ENCODE measurements around the gene VASN. TPM values are rescaled to one million over a fixed set of nuclear protein-coding genes. Genes with fewer than 3 reads are reported as not detected.
A peak's percentile ranks its signal among the peaks of the same experiment; 100 is the strongest.
"Not testable (repeated sequence)": the region's sequence is repeated elsewhere in the genome, so short reads cannot be mapped to it uniquely, and the experiment has no call there.

VASN gene
- total RNA-seq, 1 experiment from 2014 or later = 22.1 TPM

- no peak for DNase-seq (ENCODE audit: low read depth)
Observed at GRCh38 chr16:4383591-4384444, 12.2 kb downstream of the VASN start.

GRCh38 chr16:4384509-4384942, 12.9 kb downstream of the VASN start:
- no peak for DNase-seq (ENCODE audit: low read depth)

GRCh38 chr16:4385066-4385788, 13.6 kb downstream of the VASN start:
- DNase-seq (ENCODE audit: low read depth) = no peak

GRCh38 chr16:4385789-4386450, 14.3 kb downstream of the VASN start:
- no peak for DNase-seq (ENCODE audit: low read depth)

- no peak for DNase-seq (ENCODE audit: low read depth)
Observed at GRCh38 chr16:4386451-4386805, 14.8 kb downstream of the VASN start.

GRCh38 chr16:4386951-4387565, 15.4 kb downstream of the VASN start:
- no peak for DNase-seq (ENCODE audit: low read depth)

- DNase-seq (ENCODE audit: low read depth) = no peak
Observed at GRCh38 chr16:4387781-4388180, 16.1 kb downstream of the VASN start.

- no peak for DNase-seq (ENCODE audit: low read depth)
Observed at GRCh38 chr16:4388271-4389021, 16.8 kb downstream of the VASN start.

GRCh38 chr16:4389051-4389955, 17.7 kb downstream of the VASN start:
- no peak for DNase-seq (ENCODE audit: low read depth)

- DNase-seq (ENCODE audit: low read depth) = no peak
Observed at GRCh38 chr16:4390266-4391260, 18.9 kb downstream of the VASN start.

GRCh38 chr16:4391631-4392381, 20.2 kb downstream of the VASN start:
- no peak for DNase-seq (ENCODE audit: low read depth)

- DNase-seq (ENCODE audit: low read depth) = peak; percentile 82
Observed at GRCh38 chr16:4392382-4393239, 21.0 kb downstream of the VASN start.

GRCh38 chr16:4393240-4393600, 21.6 kb downstream of the VASN start:
- DNase-seq (ENCODE audit: low read depth) = no peak

- DNase-seq (ENCODE audit: low read depth) = not testable (repeated sequence)
Observed at GRCh38 chr16:4393850-4394249, 22.2 kb downstream of the VASN start.

GRCh38 chr16:4395055-4395726, 23.5 kb downstream of the VASN start:
- no peak for DNase-seq (ENCODE audit: low read depth)

- DNase-seq (ENCODE audit: low read depth) = no peak
Observed at GRCh38 chr16:4399001-4399730, 27.5 kb downstream of the VASN start.
